T-cell (primary cell): ENCODE data around the gene CCN6. TPM values are rescaled to one million over a fixed set of nuclear protein-coding genes. Genes with fewer than 3 reads are reported as not detected.

Source experiments
- ATAC-seq, 4 experiments: fragments of 200-7000 bp in 3 of 4; fragments of 150-1000 bp in 1 of 4; cut with Tn5 transposase; replicated peaks in 1 of 4; 1 replicate in 3 of 4; 2 replicates in 1 of 4; pipeline ENCODE4 v1.10.0; 2021; ENCODE audit warnings: moderate library complexity in 3 of 4, mild to moderate bottlenecking in 2 of 4, moderate number of reproducible peaks in 1 of 4
- CTCF ChIA-PET, 2 donors: fragments of 300-600 bp; sonication (Branson Sonifier 250); formaldehyde crosslinking; loops; one replicate each; lab custom pipeline; 2022; ENCODE audit warnings: antibody characterized with exemption in 2 of 2; lab: Charles Lee
- POLR2A ChIA-PET, 2 donors: fragments of 300-600 bp; sonication (Branson Sonifier 250); formaldehyde crosslinking; loops; one replicate each; lab custom pipeline; 2022; ENCODE audit warnings: antibody characterized with exemption in 2 of 2; lab: Charles Lee
- DNase-seq, 35 experiments: peaks; one replicate each; pipeline versions ENCODE4 v3.0.0 to v3.0.0-alpha.2; 2013 to 2023
- H3K27ac ChIP-seq: one replicate; pipeline ENCODE4 v1.5.1; 2013; ENCODE audit warnings: low read length
- H3K27me3 ChIP-seq, 2 experiments: replicated peaks in 1 of 2; 1 replicate in 1 of 2; 2 replicates in 1 of 2; pipeline versions ENCODE4 v1.6.1 to v1.7.0; 2013; ENCODE audit warnings: low read length in 1 of 2, mixed read lengths in 1 of 2; ENCODE audit not compliant: control insufficient read depth in 2 of 2, insufficient read depth in 2 of 2; ENCODE audit errors: extremely low read depth in 1 of 2
- H3K36me3 ChIP-seq, 2 donors: 1 replicate in 1 of 2; 2 replicates in 1 of 2; pipeline versions ENCODE4 v1.6.1 to v1.7.0; 2013; ENCODE audit warnings: low read length in 1 of 2; ENCODE audit not compliant: control insufficient read depth in 2 of 2, insufficient read depth in 1 of 2; ENCODE audit errors: extremely low read depth in 1 of 2
- H3K4me1 ChIP-seq, 2 experiments: 1 replicate in 1 of 2; 2 replicates in 1 of 2; pipeline versions ENCODE4 v1.6.1 to v1.7.0; 2013; ENCODE audit warnings: low read length in 2 of 2, mixed read lengths in 1 of 2; ENCODE audit not compliant: insufficient read depth in 2 of 2, control insufficient read depth in 1 of 2; ENCODE audit errors: extremely low read depth in 1 of 2
- H3K4me3 ChIP-seq, 2 donors: 1 replicate in 1 of 2; 2 replicates in 1 of 2; pipeline versions ENCODE4 v1.5.1 to v1.7.0; 2013; ENCODE audit warnings: mild to moderate bottlenecking in 2 of 2, low read length in 1 of 2, moderate library complexity in 1 of 2; ENCODE audit not compliant: control insufficient read depth in 1 of 2; ENCODE audit errors: extremely low read depth in 1 of 2
- H3K9me3 ChIP-seq: 2 replicates; pipeline ENCODE4 v1.7.0; 2013
- H3K27ac Mint-ChIP-seq, 2 donors: one replicate each; pipeline ENCODE4 v1.8.0; 2020 to 2021; ENCODE audit warnings: mild to moderate bottlenecking in 2 of 2, mixed read lengths in 2 of 2
- H3K27me3 Mint-ChIP-seq, 2 donors: one replicate each; pipeline ENCODE4 v1.8.0; 2021 to 2022; ENCODE audit warnings: mixed read lengths in 2 of 2
- H3K36me3 Mint-ChIP-seq: one replicate; pipeline ENCODE4 v1.8.0; 2021; ENCODE audit warnings: mixed read lengths
- H3K4me1 Mint-ChIP-seq, 3 donors: one replicate each; pipeline ENCODE4 v1.8.0; 2020 to 2022; ENCODE audit warnings: mixed read lengths in 3 of 3, mild to moderate bottlenecking in 1 of 3
- H3K4me3 Mint-ChIP-seq, 3 donors: one replicate each; pipeline ENCODE4 v1.8.0; 2020 to 2022; ENCODE audit warnings: mild to moderate bottlenecking in 3 of 3, mixed read lengths in 3 of 3, moderate library complexity in 3 of 3
- H3K9me3 Mint-ChIP-seq, 3 donors: one replicate each; pipeline ENCODE4 v1.8.0; 2020 to 2022; ENCODE audit warnings: mixed read lengths in 3 of 3
- WGBS: methylation state at CpG from one replicate; pipeline ENCODE4 v1.1.5; 2013; ENCODE audit warnings: missing lambda C conversion rate; ENCODE audit not compliant: insufficient coverage; 5-methylcytosine and 5-hydroxymethylcytosine counted together
- total RNA-seq, 35 experiments: library from RNA in 6 of 35; stranded (reverse) in 6 of 35; fragments of 120-200 nt in 1 of 35; gene quantifications; one replicate each; pipeline versions ENCODE4 v1.2.1 to v1.2.4 and lab custom pipeline; 2013 to 2026

The CCN6 gene
- total RNA-seq, 5 donors from 2014 or later (not counting 1 experiment from before 2014, with no cell fraction given) = not detected

DNA sequence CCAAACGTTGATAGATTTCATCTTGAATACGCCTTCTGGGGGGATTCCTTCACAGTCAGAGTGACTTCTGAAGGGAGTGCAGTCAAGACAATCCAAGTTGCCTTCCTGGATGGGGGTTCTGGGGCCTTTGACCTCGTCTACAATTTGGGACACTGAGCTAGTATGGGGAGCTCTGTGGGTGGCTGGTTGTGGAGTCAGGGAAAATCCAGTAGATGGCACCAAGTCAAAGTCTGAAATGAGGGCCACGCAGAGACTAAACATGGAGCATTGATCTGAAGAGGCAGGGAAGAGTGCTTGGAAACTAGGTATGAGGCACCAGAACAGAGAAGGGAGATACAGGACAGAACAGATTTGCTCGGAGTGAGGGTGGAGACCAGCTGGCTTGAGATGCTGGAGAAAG lies 43.6 kb upstream of the CCN6 start:
- Histone ChIP-seq H3K27me3 (no peaks in the 10 kb centered on the region), H3K4me1 (peaks cover 2 to 3% of the 10 kb centered on the region in 2 experiments), H3K27ac (no peak overlapping the region), H3K4me3 (no peak overlapping the region), H3K36me3 (no peaks in the 10 kb centered on the region), H3K9me3 (no peaks in the 10 kb centered on the region)
- ChIA-PET POLR2A (interaction anchor here in 1 of 2 donors (0.6 to 1.3 kb wide), 4 partner anchors 30 to 294 kb away, joined by 3 to 10 read pairs (median 4); no protein-coding TSS in a partner anchor), CTCF (interaction anchor here (0.5 to 4.4 kb wide), 12 partner anchors 18 to 703 kb away, joined by 3 to 41 read pairs (median 4); no protein-coding TSS in a partner anchor)
- ATAC-seq (peak; percentile 73 to 89 (median 86)), DNase-seq (peak in 2 of 35 experiments; percentile 43 to 58)
- Mint-ChIP-seq H3K36me3 (no peaks in the 10 kb centered on the region), H3K27me3 (no peaks in the 10 kb centered on the region), H3K9me3 (no peaks in the 10 kb centered on the region), H3K27ac (peak overlapping the region in 1 of 2 donors; percentile 2), H3K4me3 (no peak overlapping the region), H3K4me1 (peaks cover 9 to 13% (median 9%) of the 10 kb centered on the region in 3 donors)
- WGBS = 78% methylated on average over 3 of the region's 5 CpGs

DNA sequence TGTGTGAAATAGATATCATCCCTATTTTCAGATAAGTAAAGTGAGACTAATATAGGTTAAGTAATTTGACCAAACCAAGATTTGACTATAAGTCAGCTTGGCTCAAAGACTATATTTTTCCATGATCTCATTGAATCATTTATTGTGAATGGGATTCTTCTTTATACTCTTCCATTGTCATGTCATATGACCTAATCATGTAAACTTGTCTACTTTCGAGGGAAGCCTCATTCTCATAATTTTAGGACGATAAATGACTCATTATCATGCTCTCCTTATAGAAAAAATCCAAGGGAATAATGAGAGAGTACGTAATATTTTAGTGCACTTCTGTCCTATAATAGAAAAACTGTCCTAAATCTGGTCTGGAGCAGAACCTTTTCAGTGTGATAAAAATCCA lies 40.9 kb upstream of the CCN6 start:
- WGBS = no CpG with 5 or more reads among the region's 3 CpGs

DNA sequence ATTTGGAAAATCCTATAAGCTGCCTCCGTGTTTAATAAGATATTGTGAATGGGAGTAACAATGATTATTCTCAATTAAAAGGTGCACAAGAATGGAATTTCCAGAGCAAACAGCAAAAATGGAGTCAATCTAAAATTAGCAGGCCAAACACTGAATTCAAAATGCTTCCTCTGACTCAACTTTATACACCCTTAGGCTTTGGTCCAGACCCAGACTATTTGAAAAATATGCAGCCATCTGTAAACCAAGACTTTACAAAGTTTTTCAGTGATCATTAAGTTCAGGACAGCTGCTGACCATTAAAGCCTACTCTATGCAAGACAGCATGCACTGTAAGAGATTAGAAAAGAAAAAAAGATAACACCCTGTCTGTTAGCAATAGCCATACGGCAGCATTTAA lies 39.4 kb upstream of the CCN6 start:
- Histone ChIP-seq H3K27ac (no peak overlapping the region), H3K4me1 (peaks cover 2 to 14% of the 10 kb centered on the region in 2 experiments), H3K36me3 (no peaks in the 10 kb centered on the region), H3K9me3 (no peaks in the 10 kb centered on the region), H3K27me3 (no peaks in the 10 kb centered on the region), H3K4me3 (no peak overlapping the region)
- DNase-seq = no peak
- Mint-ChIP-seq H3K4me3 (no peak overlapping the region), H3K27ac (no peak overlapping the region), H3K36me3 (no peaks in the 10 kb centered on the region), H3K27me3 (no peaks in the 10 kb centered on the region), H3K4me1 (peaks cover 40 to 47% (median 41%) of the 10 kb centered on the region in 3 donors), H3K9me3 (no peaks in the 10 kb centered on the region)
- no CpG with 5 or more reads among the region's 2 CpGs for WGBS
- POLR2A ChIA-PET = no interaction called here
- no peak for ATAC-seq
- CTCF ChIA-PET = interaction anchor here (0.5 to 1.0 kb wide), 3 partner anchors 29 to 298 kb away, joined by 3 to 7 read pairs (median 5); no protein-coding TSS in a partner anchor

More for the DNA sequence above, 40.9 kb upstream of the CCN6 start:
- ATAC-seq (no peak), DNase-seq (no peak)
- Mint-ChIP-seq H3K27ac (no peak overlapping the region), H3K9me3 (no peaks in the 10 kb centered on the region), H3K4me3 (no peak overlapping the region), H3K4me1 (peaks cover 35 to 38% (median 36%) of the 10 kb centered on the region in 3 donors), H3K36me3 (no peaks in the 10 kb centered on the region), H3K27me3 (no peaks in the 10 kb centered on the region)
- no peaks in the 10 kb centered on the region for H3K36me3 ChIP-seq
- no peaks in the 10 kb centered on the region for H3K27me3 ChIP-seq
- H3K27ac ChIP-seq = no peak overlapping the region
- no peak overlapping the region for H3K4me3 ChIP-seq
- no peaks in the 10 kb centered on the region for H3K9me3 ChIP-seq
- H3K4me1 ChIP-seq = peaks cover 2 to 14% of the 10 kb centered on the region in 2 experiments
- ChIA-PET POLR2A (no interaction called here), CTCF (no interaction called here)

DNA sequence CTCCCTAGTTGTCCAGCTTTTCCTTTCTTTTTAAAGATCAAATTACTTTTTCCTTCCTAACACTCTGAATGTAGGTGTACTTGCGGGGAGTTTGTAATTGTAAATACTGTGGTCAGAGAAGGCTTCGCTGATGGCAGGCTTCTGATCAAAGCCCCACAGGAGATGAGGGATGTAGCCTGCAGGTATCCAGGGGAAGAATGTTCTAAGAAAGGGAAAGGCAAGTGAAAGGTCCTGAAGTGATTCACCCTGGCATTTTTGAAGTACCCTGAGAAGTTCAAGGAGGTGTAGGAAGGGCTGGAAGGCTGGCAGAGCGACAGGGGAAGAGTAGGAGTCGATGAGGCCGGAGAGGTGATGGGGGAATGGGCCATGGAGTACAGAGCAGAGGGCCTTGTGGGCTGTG lies 38.2 kb upstream of the CCN6 start:
- H3K27ac Mint-ChIP-seq = peak overlapping the region in 1 of 2 donors; percentile 66
- Histone ChIP-seq H3K4me1 (peaks cover 0 to 11% of the 10 kb centered on the region in 2 experiments), H3K9me3 (no peaks in the 10 kb centered on the region), H3K27me3 (no peaks in the 10 kb centered on the region), H3K36me3 (no peaks in the 10 kb centered on the region), H3K4me3 (no peak overlapping the region), H3K27ac (no peak overlapping the region)
- no peaks in the 10 kb centered on the region for H3K36me3 Mint-ChIP-seq
- H3K9me3 Mint-ChIP-seq = no peaks in the 10 kb centered on the region
- DNase-seq = no peak
- peaks cover 34 to 47% (median 39%) of the 10 kb centered on the region in 3 donors for H3K4me1 Mint-ChIP-seq
- ChIA-PET CTCF (interaction anchor here in 1 of 2 donors (0.6 kb wide), 1 partner anchor 348 kb away, joined by 5 read pairs; no protein-coding TSS in a partner anchor), POLR2A (interaction anchor here in 1 of 2 donors (0.8 kb wide), 1 partner anchor 28 kb away, joined by 8 read pairs; no protein-coding TSS in a partner anchor)
- no peaks in the 10 kb centered on the region for H3K27me3 Mint-ChIP-seq
- no peak for ATAC-seq
- 97% methylated on average over 4 of the region's 5 CpGs for WGBS
- H3K4me3 Mint-ChIP-seq = no peak overlapping the region

DNA sequence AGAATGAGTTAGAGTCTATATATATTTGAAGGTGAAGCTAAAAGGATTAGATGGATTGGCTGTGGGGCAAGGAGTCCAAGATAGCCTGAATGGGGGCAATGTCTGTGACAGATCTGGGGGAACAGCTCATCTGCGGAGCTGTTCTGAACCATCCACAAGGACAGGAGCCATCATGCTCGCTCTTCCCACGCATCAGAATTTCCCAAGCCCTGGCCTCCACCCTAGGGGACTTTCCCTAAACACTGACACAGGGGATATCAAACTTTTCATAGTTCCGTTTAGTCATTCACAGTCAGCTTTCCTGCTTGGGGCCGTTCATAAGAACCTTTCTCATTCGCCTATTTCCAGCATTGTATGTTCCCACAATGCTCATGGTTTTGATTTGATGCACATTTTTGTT lies 37.6 kb upstream of the CCN6 start:
- Histone ChIP-seq H3K27ac (no peak overlapping the region), H3K36me3 (no peaks in the 10 kb centered on the region), H3K4me1 (peaks cover 0 to 11% of the 10 kb centered on the region in 2 experiments), H3K9me3 (no peaks in the 10 kb centered on the region), H3K4me3 (no peak overlapping the region), H3K27me3 (no peaks in the 10 kb centered on the region)
- Mint-ChIP-seq H3K36me3 (no peaks in the 10 kb centered on the region), H3K4me1 (peaks cover 34 to 44% (median 37%) of the 10 kb centered on the region in 3 donors), H3K27ac (peak overlapping the region; percentile 7 to 66), H3K27me3 (no peaks in the 10 kb centered on the region), H3K4me3 (peak overlapping the region in 1 of 3 donors; percentile 12), H3K9me3 (no peaks in the 10 kb centered on the region)
- CTCF ChIA-PET = interaction anchor here in 1 of 2 donors (0.6 to 1.1 kb wide), 2 partner anchors 26 to 348 kb away, joined by 4 to 5 read pairs; no protein-coding TSS in a partner anchor
- DNase-seq (peak in 1 of 35 experiments; percentile 36), ATAC-seq (peak in 2 of 4 experiments; percentile 48 to 64)
- POLR2A ChIA-PET = interaction anchor here in 1 of 2 donors (0.8 kb wide), 1 partner anchor 27 kb away, joined by 8 read pairs; no protein-coding TSS in a partner anchor
- WGBS = 49% methylated on average over 3 of the region's 6 CpGs

DNA sequence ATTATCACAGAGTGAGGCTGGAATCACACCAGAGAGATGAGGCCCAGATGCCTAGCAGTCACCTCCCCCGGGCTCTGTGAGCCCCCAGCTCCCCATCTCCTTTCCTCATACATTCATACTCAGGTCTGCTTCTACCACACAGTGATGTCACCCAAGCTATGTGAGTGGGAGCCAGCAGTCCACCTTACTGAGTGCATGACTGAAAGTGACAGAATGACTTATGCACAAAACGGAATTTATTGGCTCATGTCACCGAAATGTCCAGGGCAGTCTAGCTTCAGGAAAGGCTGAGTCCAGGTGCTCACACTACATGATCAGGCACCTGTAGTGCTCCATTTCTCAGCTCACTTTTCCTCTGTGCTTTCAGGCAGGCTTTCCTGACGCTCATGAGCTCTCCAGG lies 36.7 kb upstream of the CCN6 start:
- ATAC-seq (no peak), DNase-seq (no peak)
- Histone ChIP-seq H3K27me3 (no peaks in the 10 kb centered on the region), H3K4me3 (no peak overlapping the region), H3K27ac (no peak overlapping the region), H3K36me3 (no peaks in the 10 kb centered on the region), H3K9me3 (no peaks in the 10 kb centered on the region), H3K4me1 (peaks cover 0 to 11% of the 10 kb centered on the region in 2 experiments)
- WGBS = 64% methylated on average over 2 of the region's 4 CpGs
- CTCF ChIA-PET = interaction anchor here (0.7 to 1.5 kb wide), 7 partner anchors 10 to 44 kb away, joined by 3 to 6 read pairs (median 4); no protein-coding TSS in a partner anchor
- Mint-ChIP-seq H3K9me3 (no peaks in the 10 kb centered on the region), H3K27me3 (no peaks in the 10 kb centered on the region), H3K36me3 (no peaks in the 10 kb centered on the region), H3K4me1 (peaks cover 40 to 52% (median 45%) of the 10 kb centered on the region in 3 donors), H3K4me3 (no peak overlapping the region), H3K27ac (peak overlapping the region in 1 of 2 donors; percentile 35)
- POLR2A ChIA-PET = interaction anchor here in 1 of 2 donors (1.4 kb wide), 1 partner anchor 9 kb away, joined by 9 read pairs; no protein-coding TSS in a partner anchor
